ENCODE measurements around the gene ARHGAP12.
"Not testable (repeated sequence)": the region's sequence is repeated elsewhere in the genome, so short reads cannot be mapped to it uniquely, and the experiment has no call there.

ARHGAP12 gene, protein sequence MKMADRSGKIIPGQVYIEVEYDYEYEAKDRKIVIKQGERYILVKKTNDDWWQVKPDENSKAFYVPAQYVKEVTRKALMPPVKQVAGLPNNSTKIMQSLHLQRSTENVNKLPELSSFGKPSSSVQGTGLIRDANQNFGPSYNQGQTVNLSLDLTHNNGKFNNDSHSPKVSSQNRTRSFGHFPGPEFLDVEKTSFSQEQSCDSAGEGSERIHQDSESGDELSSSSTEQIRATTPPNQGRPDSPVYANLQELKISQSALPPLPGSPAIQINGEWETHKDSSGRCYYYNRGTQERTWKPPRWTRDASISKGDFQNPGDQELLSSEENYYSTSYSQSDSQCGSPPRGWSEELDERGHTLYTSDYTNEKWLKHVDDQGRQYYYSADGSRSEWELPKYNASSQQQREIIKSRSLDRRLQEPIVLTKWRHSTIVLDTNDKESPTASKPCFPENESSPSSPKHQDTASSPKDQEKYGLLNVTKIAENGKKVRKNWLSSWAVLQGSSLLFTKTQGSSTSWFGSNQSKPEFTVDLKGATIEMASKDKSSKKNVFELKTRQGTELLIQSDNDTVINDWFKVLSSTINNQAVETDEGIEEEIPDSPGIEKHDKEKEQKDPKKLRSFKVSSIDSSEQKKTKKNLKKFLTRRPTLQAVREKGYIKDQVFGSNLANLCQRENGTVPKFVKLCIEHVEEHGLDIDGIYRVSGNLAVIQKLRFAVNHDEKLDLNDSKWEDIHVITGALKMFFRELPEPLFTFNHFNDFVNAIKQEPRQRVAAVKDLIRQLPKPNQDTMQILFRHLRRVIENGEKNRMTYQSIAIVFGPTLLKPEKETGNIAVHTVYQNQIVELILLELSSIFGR

DNA sequence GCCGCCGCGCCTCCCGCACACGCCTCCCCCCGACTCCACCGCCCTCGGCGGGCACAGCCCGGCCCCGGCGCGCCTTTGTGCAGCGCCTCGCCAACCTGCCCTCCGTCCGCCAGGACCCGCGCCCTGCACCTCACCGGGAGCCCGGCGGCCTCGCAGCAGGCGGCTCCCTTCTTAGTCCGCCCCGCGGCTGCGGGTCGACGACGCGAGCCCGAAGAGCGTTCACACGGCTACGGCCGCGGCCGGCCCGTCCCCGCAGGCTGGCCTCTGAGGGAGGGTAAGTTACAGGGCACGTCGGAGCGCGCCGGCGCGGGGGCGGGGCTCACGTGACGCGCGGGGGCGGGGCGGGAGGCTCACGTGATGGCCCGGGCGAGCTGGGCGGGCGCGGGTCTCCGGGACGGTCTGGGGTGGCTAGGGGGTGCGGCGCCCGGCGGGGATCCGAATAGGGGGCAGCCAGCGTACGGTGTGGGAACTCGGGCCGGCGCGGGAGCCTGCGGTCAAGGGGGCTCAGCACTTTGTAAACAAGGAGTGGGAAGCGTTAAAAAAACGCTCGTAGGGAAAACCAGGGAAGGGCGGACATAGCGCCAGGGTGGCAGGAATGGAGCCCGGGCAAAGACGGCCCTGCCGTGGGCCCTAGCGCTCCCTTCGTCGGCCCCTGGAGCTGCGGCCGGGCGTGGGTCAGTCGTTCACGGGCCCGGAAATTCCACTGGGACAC is at the start of gene ARHGAP12:
TSS of gene ARHGAP12 (minus strand) at position 283 of the 712 bp plus-strand sequence. CDS start 19,976 bp downstream, outside the sequence.
- DNase-seq: peak; percentile 68

GRCh38 chr10:31978156-31978483 is 49.5 kb upstream of the ARHGAP12 start:
- DNase-seq: no peak

DNA sequence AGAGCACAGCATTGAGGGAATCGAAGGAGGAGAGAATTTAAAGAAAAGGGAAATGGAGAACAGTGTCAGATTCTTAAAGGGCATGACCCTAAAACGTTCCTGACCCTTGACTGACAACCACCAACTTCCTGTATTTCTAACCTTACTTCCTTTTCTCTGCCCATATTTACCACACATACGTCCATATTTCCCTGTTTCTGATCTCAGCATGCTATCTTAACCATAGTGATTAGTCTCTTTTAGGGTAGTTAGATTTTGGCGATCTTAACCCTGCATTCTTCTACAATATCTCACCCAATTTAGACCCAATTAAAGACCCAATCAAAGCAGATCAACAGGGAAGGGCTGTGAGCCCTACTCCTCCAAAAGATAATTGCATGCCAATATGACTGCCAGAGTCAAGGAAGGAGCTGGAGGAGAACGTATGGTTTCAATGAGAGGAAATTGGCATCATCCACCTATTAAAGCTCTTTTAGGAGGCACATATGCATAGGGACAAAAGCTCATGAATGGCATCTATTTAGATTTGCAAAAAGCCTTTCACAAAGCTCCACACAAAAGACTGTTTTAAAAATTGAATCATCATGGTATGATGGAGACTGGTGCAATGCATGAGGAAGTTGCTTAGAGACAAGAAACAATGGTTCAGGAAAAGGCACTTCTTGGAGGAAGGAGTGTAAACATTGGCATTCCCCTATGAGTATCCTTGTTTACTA is 49.0 kb upstream of the ARHGAP12 start:
- DNase-seq: no peak

- DNase-seq: no peak
Observed at GRCh38 chr10:31975157-31975765, 46.6 kb upstream of the ARHGAP12 start.

DNA sequence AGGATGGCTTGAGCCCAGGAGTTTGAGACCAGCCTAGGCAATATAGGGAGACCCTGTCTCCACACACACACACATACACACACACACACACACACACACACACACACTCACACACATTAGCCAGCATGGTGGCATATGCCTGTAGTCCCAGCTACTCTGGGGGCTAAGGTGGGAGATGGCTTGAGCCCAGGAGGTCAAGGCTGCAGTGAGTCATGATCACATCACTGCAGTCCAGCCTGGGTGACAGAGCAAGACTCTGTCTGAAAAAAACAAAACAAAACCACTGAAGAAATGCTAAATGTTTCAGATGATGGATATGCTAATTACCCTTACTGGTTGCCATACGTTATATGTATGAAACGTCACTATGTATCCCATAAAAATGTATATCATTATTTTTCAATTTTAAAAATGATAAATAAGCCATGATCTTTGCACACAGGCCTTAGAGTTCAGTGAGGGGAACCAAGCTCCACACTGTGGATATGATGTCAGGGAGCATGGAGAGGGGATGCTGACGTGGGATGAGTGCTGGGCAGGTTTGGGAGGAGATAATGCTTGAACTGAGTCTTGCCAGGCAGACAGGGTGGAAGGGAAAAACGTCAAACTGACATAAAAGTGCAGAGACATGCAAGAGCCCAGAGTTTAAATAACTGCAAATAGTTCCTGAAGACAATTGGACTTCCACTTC is 45.9 kb upstream of the ARHGAP12 start:
- DNase-seq: no peak

- DNase-seq: no peak
Observed at GRCh38 chr10:31972519-31973041, 43.9 kb upstream of the ARHGAP12 start.

GRCh38 chr10:31969847-31970246 is 41.2 kb upstream of the ARHGAP12 start:
- not testable (repeated sequence) for DNase-seq

DNA sequence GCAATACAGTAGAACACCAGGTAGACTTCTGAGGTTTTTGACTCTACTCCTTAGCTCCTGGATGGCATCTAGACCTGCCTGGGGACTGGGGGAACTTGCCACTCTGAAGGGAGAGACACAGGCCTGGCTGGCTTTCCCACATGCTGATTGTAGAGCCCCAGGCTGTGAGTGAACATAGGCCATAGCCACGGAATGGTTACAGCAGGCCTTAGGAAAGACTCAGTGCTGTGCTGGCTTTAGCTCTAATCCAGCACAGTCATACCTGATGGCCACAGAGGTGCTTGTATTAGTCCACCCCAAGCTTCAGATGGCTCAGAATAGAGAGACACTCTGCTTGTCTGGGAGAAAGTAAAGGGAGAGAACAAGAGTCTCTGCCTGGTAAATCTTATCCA is 35.0 kb upstream of the ARHGAP12 start:
- DNase-seq: no peak

- DNase-seq: no peak
Observed at GRCh38 chr10:31962826-31963588, 34.4 kb upstream of the ARHGAP12 start.

- DNase-seq: no peak
Observed at GRCh38 chr10:31961277-31962074, 32.8 kb upstream of the ARHGAP12 start.

DNA sequence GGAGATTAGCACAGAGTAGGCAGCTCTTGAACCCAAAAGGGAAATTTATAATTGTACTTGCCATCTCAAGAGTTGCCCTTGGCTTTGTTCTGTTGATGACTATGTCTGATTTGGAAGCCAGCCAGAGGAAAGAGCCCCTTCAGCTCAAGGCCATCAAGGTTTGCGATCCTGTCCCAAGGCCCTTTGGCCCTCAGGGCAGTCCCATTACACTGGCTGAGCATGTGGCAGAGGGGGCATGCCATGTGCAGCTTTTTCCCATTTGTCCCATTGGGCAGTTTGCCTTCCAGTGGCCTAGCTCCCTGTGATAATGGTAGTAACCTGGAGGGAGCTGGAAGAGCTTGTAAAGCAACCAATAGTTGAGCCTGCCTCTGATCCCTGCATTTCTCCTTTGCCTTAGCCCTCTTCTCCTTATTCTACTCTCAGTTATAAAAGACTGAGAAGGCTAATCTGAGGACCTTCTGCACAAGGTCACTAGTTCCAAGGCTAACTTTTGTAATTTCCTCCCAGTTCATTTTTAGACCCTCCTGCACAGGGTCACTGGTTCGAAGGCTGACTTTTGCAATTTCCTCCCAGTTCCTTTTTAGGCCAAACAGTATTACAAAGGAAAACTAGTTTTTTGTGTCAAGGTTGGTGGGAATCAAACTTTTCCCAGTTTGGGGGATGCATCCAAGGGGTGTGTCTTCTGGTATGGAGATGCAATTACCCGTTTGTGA is 31.0 kb upstream of the ARHGAP12 start:
- DNase-seq: no peak

- DNase-seq: no peak
Observed at GRCh38 chr10:31958856-31959255, 30.2 kb upstream of the ARHGAP12 start.

DNA sequence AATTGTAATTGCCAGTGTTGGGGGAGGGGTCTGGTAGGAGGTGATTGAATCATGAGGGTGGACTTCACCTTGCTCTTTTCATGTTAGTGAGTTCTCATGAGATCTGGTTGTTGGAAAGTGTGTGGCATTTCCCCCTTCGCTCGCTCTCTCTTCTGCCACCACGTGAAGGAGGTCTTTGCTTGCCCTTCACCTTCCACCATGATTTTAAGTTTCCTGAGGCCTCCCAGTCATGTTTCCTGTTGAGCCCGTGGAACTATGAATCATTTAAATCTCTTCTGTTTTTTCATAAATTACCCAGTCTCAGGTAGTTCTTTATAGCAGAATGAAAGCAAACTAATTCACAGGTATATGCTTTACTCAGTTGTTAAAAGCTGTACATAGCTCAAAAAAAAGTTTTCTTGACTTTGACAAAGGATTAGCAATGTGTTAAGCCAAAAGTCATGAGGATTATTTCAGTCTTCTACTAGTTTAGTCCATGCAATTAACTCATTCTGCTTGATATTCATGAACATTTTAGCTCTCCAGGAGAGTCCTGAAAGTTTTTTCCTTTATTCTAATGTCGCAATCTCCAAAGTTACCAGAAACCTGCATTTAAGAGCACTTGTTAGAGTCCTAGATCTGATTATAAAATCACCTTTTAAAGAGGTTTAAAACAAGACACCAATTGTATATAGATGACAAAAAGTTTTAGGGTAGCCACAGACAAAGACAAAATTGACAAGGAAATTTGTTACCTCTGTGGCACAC is 27.7 kb upstream of the ARHGAP12 start:
- no peak for DNase-seq

DNA sequence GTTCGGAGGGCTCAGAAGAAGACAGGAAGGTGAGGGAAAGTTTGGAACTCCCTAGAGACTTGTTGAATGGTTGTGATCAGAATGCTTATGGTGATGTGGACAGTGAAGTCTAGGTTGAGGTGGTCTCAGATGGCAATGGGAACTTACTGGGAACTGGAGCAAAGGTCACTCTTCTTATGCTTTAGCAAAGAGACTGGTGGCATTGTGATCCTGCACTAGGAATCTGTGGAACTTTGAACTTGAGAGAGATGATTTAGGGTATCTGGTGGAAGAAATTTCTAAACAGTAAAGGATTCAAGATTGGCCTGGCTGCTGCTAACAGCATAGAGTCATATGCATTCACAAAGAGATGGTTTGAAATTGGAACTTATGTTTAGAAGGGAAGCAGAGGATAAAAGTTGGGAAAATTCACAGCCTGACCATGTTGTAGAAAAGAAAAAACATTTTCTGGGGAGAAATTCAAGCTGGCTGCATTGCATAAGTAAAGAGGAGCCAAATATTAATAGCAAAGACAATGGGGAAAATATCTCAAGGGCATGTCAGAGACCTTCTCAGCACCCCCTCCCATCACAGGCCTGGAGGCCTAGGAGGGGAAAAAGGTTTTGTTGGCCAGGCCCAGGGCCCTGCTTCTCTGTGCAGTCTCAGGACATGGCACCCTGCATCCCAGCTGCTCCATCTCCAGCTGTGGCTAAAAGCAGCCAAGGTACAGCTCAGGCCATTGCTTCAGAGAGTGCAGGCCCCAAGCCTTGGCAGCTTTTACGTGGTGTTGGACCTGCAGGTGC is 26.0 kb upstream of the ARHGAP12 start:
- no peak for DNase-seq

- no peak for DNase-seq
Observed at GRCh38 chr10:31953480-31953879, 24.8 kb upstream of the ARHGAP12 start.

DNA sequence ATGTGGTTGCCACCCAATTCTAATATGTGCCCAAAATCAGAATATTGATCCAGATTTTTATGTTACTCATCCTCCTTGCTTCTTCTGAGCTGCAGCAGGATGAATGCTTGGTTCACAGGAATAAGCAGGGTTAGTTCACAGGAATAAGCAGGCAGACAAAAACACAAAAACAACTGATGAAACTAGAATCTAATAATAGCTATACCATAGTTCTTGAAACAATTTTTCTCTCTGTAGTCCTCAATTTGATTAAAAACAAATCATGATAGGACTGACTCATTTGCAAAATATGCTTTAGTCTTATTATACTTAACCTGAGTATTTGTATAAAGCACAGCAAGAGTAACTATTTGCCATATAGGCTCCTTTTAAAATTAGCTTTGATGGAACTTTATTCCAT is 24.4 kb upstream of the ARHGAP12 start:
- DNase-seq: no peak

DNA sequence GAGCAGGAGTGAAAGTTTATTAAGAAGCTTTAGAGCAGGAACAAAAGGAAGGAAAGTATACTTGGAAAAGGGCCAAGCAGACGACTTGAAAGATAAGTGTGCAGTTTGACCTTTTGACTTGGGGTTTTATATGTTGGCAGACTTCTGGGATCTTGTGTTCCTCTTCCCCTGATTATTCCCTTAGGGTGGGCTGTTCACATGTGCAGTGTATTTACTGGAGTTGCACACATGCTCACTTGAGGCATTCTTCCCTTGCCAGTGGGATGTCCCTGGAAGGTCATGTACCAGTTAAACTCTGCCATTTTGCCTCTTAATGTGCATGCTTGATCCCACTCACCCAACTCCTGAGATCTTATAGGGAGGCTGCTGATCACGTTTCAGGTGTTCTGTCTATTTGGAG is 23.4 kb upstream of the ARHGAP12 start:
- no peak for DNase-seq

- no peak for DNase-seq
Observed at GRCh38 chr10:31949266-31949665, 20.6 kb upstream of the ARHGAP12 start.

Measured in GOT3 (cell line).